ENCODE data around the gene ALPK3.

DNA sequence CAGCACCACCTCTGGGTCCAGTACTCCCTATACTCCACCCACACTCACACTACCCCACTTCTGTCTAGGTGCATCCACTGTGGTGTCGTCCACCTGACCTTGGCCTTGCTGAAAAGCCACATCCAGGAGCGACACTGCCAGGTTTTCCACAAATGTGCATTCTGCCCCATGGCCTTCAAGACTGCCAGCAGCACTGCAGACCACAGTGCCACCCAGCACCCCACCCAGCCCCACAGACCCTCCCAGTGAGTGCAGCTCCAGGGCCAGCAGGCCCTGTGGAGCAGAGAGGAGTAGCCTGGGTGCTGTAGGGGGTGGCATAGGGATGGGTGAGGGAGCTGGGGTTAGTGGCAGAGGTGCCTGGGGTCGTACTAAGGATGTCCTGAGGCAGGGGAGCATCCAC, 19.4 kb upstream of the ALPK3 start:
- TF ChIP-seq CHD4 (IDR thresholded peaks at IDR 0.05): no peak
- TF ChIP-seq SP1 (IDR thresholded peaks at IDR 0.05; ENCODE audit: low read depth, low read length): no peak
- no peak for TF ChIP-seq TAF1 (IDR thresholded peaks at IDR 0.05; ENCODE audit: borderline replicate concordance, low read depth, low read length)
- no peak for TF ChIP-seq JUNB (IDR thresholded peaks at IDR 0.05)

Measured in GM12878 (cell line).